Epithelial cell of prostate (primary cell): ENCODE results near the gene NTMT1.

ENCODE experiments used
- DNase-seq: peaks from one replicate; pipeline ENCODE4 v3.0.0-alpha.2; 2011; ENCODE audit warnings: low read depth, low spot score
- H3K27ac ChIP-seq: fragments of 450-650 bp; 2 replicates; pipeline ENCODE4 v1.5.1; 2017; ENCODE audit warnings: mild to moderate bottlenecking

The NTMT1 gene

GRCh38 chr9:129596541-129597331, 29.2 kb upstream of the NTMT1 start:
- H3K27ac ChIP-seq, result peak overlapping the region; percentile 63
- no peak for DNase-seq

- no peak for DNase-seq
- peak overlapping the region; percentile 63 for H3K27ac ChIP-seq
Observed at GRCh38 chr9:129597355-129598088, 28.4 kb upstream of the NTMT1 start.

GRCh38 chr9:129598089-129598596, 27.8 kb upstream of the NTMT1 start:
- no peak for DNase-seq
- peak overlapping the region; percentile 63 for H3K27ac ChIP-seq

- DNase-seq, result no peak
Observed at GRCh38 chr9:129601082-129601674, 24.8 kb upstream of the NTMT1 start.

GRCh38 chr9:129602598-129603415, 23.2 kb upstream of the NTMT1 start:
- DNase-seq, result no peak
- no peak overlapping the region for H3K27ac ChIP-seq

More at GRCh38 chr9:129601082-129601674, 24.8 kb upstream of the NTMT1 start:
- no peak overlapping the region for H3K27ac ChIP-seq

GRCh38 chr9:129604056-129604765, 21.8 kb upstream of the NTMT1 start:
- no peak for DNase-seq
- no peak overlapping the region for H3K27ac ChIP-seq

GRCh38 chr9:129604766-129605163, 21.2 kb upstream of the NTMT1 start:
- no peak for DNase-seq
- no peak overlapping the region for H3K27ac ChIP-seq

GRCh38 chr9:129606161-129607026, 19.6 kb upstream of the NTMT1 start:
- DNase-seq, result no peak
- H3K27ac ChIP-seq, result peak overlapping the region; percentile 85

- DNase-seq, result no peak
Observed at GRCh38 chr9:129607027-129607387, 19.0 kb upstream of the NTMT1 start.

GRCh38 chr9:129608561-129609481, 17.1 kb upstream of the NTMT1 start:
- no peak for DNase-seq
- peak overlapping the region; percentile 85 for H3K27ac ChIP-seq

More at GRCh38 chr9:129607027-129607387, 19.0 kb upstream of the NTMT1 start:
- H3K27ac ChIP-seq, result peak overlapping the region; percentile 85

- H3K27ac ChIP-seq, result peak overlapping the region; percentile 59
- no peak for DNase-seq
Observed at GRCh38 chr9:129609486-129610212, 16.3 kb upstream of the NTMT1 start.

- peak overlapping the region; percentile 59 for H3K27ac ChIP-seq
- no peak for DNase-seq
Observed at GRCh38 chr9:129610213-129610472, 15.8 kb upstream of the NTMT1 start.

- peak overlapping the region; percentile 59 for H3K27ac ChIP-seq
- no peak for DNase-seq
Observed at GRCh38 chr9:129610473-129611306, 15.3 kb upstream of the NTMT1 start.

- no peak for DNase-seq
- H3K27ac ChIP-seq, result no peak overlapping the region
Observed at GRCh38 chr9:129611307-129611800, 14.6 kb upstream of the NTMT1 start.

GRCh38 chr9:129612123-129612522, 13.8 kb upstream of the NTMT1 start:
- no peak for DNase-seq
- no peak overlapping the region for H3K27ac ChIP-seq
